Measurements from ENCODE around the gene RNF213. TPM values are rescaled to one million over a fixed set of nuclear protein-coding genes. Genes with fewer than 3 reads are reported as not detected.

The RNF213 gene
- total RNA-seq, 6 experiments from 2014 or later, result 59.1 to 87.7 (median 73.0) TPM

DNA sequence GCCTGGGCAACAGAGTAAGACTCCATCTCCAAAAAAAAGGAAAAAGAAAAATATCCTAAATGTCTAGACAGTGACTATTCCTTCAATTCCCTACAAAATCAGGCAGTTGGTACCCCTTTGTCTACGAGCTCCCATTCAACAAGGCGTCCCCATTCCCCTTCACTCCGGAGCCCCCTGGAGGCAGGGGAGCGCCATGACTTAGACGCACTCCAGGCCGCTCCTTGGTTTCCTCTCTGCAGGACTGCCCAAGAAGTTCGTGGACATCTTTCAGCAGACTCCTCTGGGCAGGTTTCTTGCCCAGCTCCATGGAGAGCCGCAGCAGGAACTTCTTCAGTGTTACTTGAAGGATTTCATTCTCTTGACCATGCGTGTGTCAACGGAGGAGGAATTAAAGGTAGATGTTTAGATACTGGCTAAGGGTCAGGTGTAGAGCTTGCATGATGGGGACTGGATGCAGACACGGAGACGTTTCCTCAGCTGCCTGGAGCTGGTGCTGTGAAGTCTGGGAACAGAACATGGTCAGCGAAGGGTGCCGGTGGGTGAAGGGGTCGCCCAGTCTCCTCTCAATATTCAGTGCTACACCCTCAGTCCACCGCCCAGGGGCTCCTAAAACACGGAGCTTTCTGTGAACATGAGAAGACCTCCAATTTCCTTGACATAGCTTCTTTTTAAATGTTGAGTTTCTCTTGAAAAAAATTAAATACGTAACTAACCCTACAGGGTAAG, 101.0 kb downstream of the RNF213 start:
- no peaks in the 10 kb centered on the region for H3K9me3 ChIP-seq
- H3K4me3 ChIP-seq, result no peak overlapping the region
- intact Hi-C loops (cut with DNase I), result no loop called here
- no peak overlapping the region for H3K27ac ChIP-seq
- no peaks in the 10 kb centered on the region for H3K27me3 ChIP-seq
- no peaks in the 10 kb centered on the region for H3K4me1 ChIP-seq
- peaks cover 15 to 94% (median 51%) of the 10 kb centered on the region in 4 donors for H3K36me3 ChIP-seq
- DNase-seq (peak in 1 of 3 donors; percentile 31), ATAC-seq (peak in 2 of 4 donors; percentile 34 to 37)
- 92% methylated on average over 15 of the region's 18 CpGs for WGBS (ENCODE audit: insufficient coverage, low coverage, low lambda C conversion rate, missing lambda C conversion rate)
- TF ChIP-seq, protein P1, sequence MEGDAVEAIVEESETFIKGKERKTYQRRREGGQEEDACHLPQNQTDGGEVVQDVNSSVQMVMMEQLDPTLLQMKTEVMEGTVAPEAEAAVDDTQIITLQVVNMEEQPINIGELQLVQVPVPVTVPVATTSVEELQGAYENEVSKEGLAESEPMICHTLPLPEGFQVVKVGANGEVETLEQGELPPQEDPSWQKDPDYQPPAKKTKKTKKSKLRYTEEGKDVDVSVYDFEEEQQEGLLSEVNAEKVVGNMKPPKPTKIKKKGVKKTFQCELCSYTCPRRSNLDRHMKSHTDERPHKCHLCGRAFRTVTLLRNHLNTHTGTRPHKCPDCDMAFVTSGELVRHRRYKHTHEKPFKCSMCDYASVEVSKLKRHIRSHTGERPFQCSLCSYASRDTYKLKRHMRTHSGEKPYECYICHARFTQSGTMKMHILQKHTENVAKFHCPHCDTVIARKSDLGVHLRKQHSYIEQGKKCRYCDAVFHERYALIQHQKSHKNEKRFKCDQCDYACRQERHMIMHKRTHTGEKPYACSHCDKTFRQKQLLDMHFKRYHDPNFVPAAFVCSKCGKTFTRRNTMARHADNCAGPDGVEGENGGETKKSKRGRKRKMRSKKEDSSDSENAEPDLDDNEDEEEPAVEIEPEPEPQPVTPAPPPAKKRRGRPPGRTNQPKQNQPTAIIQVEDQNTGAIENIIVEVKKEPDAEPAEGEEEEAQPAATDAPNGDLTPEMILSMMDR (IDR thresholded peaks at IDR 0.05), result peak in 3 of 4 donors; percentile 7 to 17 (median 15)
- TF ChIP-seq POLR2A (IDR thresholded peaks at IDR 0.05), result no peak

DNA sequence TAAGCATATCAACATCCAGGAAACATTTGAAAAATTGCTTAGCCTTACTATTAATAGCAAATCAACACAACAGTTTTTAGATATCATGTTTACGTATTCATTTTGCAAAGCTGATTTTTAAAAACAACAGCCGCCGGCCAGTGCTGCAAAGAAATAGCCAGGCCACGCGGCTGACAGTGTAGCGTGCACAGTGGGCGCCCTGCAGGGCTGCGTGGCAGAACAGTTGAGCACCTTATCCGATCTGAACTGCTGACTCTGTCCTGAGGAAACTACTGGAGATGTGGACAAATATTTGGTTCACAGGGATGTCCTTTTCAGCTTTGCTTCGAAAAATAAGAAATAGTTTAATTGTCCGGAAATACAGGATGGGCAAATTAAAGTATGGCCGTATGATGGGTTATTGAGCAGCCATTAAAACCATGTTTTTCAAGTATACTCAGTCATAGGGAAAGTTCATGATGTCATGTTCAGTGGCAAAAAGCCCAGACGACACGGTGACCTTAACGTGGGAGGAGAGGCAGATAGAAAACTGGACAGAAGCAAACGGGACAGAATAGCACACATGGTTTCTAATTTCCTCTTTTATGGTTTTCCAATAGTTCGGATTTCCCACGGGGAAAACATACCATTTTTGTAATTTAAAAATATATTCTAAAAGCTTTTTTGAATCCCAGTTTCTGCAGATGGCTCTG, 101.9 kb downstream of the RNF213 start:
- Histone ChIP-seq H3K27ac (no peak overlapping the region), H3K27me3 (no peaks in the 10 kb centered on the region), H3K4me3 (no peak overlapping the region), H3K9me3 (no peaks in the 10 kb centered on the region), H3K4me1 (no peaks in the 10 kb centered on the region), H3K36me3 (peaks cover 19 to 95% (median 52%) of the 10 kb centered on the region in 4 donors)
- DNase-seq (peak in 2 of 3 donors; percentile 18 to 52), ATAC-seq (peak; percentile 40 to 66 (median 57))
- intact Hi-C loops (cut with DNase I), result no loop called here
- WGBS (ENCODE audit: insufficient coverage, low coverage, low lambda C conversion rate, missing lambda C conversion rate), result 53% methylated on average over 17 of the region's 18 CpGs
- no peak for TF ChIP-seq POLR2A (IDR thresholded peaks at IDR 0.05)
- TF ChIP-seq, protein P1 (IDR thresholded peaks at IDR 0.05), result no peak

- H3K9me3 ChIP-seq, result no peaks in the 10 kb centered on the region
- peaks cover 18 to 95% (median 51%) of the 10 kb centered on the region in 4 donors for H3K36me3 ChIP-seq
- no peaks in the 10 kb centered on the region for H3K27me3 ChIP-seq
- TF ChIP-seq, protein P1 (IDR thresholded peaks at IDR 0.05), result no peak
- no peak for TF ChIP-seq POLR2A (IDR thresholded peaks at IDR 0.05)
- H3K4me3 ChIP-seq, result no peak overlapping the region
- DNase-seq (peak in 1 of 3 donors; percentile 23), ATAC-seq (no peak)
- H3K4me1 ChIP-seq, result no peaks in the 10 kb centered on the region
- no peak overlapping the region for H3K27ac ChIP-seq
- WGBS (ENCODE audit: insufficient coverage, low coverage, low lambda C conversion rate, missing lambda C conversion rate), result 79% methylated on average over 9 of the region's 12 CpGs
- intact Hi-C loops (cut with DNase I), result no loop called here
Observed at GRCh38 chr17:80363120-80363515, 102.5 kb downstream of the RNF213 start.

GRCh38 chr17:80363518-80364090, 103.0 kb downstream of the RNF213 start:
- peaks cover 14 to 95% (median 49%) of the 10 kb centered on the region in 4 donors for H3K36me3 ChIP-seq
- no peak overlapping the region for H3K27ac ChIP-seq
- no peaks in the 10 kb centered on the region for H3K9me3 ChIP-seq
- H3K27me3 ChIP-seq, result no peaks in the 10 kb centered on the region
- DNase-seq (peak in 1 of 3 donors; percentile 51), ATAC-seq (no peak)
- no peaks in the 10 kb centered on the region for H3K4me1 ChIP-seq
- TF ChIP-seq, protein P1 (IDR thresholded peaks at IDR 0.05), result no peak
- no peak for TF ChIP-seq POLR2A (IDR thresholded peaks at IDR 0.05)
- WGBS (ENCODE audit: insufficient coverage, low coverage, low lambda C conversion rate, missing lambda C conversion rate), result 92% methylated on average over 2 of the region's 28 CpGs
- H3K4me3 ChIP-seq, result no peak overlapping the region
- intact Hi-C loops (cut with DNase I), result no loop called here
